HCT116 (cell line): ENCODE measurements around the gene SLC66A3. TPM values are rescaled to one million over a fixed set of nuclear protein-coding genes. Genes with fewer than 3 reads are reported as not detected.

Experiments used
- ATAC-seq: fragments of 200-7000 bp; cut with Tn5 transposase; 2 replicates; pipeline ENCODE4 v1.9.1; 2020; ENCODE audit warnings: mild to moderate bottlenecking, moderate library complexity
- BruUV-seq: library from RNA; stranded (reverse); fragments of 400-500 nt; replicated peaks from 2 replicates; lab custom pipeline; 2021; lab: Mats Ljungman, UMichigan
- CTCF ChIA-PET: fragments of 300-600 bp; sonication (Branson Sonifier 250); formaldehyde crosslinking; loops from one replicate; lab custom pipeline; 2021; ENCODE audit warnings: antibody characterized with exemption; lab: Charles Lee
- POLR2A ChIA-PET: fragments of 300-600, 350-600 bp; sonication (Branson Sonifier 250); formaldehyde crosslinking; loops from one replicate; lab custom pipeline; 2021; ENCODE audit warnings: antibody characterized with exemption; lab: Charles Lee
- RAD21 ChIA-PET, 2 experiments: fragments of 300-600 bp; sonication (Branson Sonifier 250); formaldehyde crosslinking; loops; one replicate each; lab custom pipeline; 2023; ENCODE audit warnings: low total read pairs in 2 of 2; ENCODE audit not compliant: uncharacterized antibody in 2 of 2, unreplicated experiment in 2 of 2, low non-redundant PET in 1 of 2; lab: Charles Lee
- DNase-seq: peaks from one replicate; pipeline ENCODE4 v3.0.0-alpha.2; 2010; ENCODE audit warnings: low read depth, low spot score
- H2AFZ ChIP-seq: fragments of 200-600 bp; shearing (Covaris generic), sonication (generic); 2 replicates; pipeline ENCODE4 v1.6.1; 2017; ENCODE audit warnings: low read depth, mixed run types, mixed read lengths, antibody characterized with exemption, low read length; ENCODE audit not compliant: poor library complexity, severe bottlenecking
- H3K27ac ChIP-seq: 2 replicates; pipeline ENCODE4 v1.5.1; 2012; ENCODE audit warnings: low read depth, low read length
- H3K27me3 ChIP-seq: fragments of 200-600 bp; sonication (generic); 2 replicates; pipeline ENCODE4 v1.6.1; 2016; ENCODE audit warnings: mixed run types, low read length, mixed read lengths; ENCODE audit not compliant: insufficient read depth
- H3K36me3 ChIP-seq, 2 experiments: fragments of 200-500 bp in 1 of 2; fragments of 200-600 bp in 1 of 2; sonication (Bioruptor generic) in 1 of 2; sonication (generic) in 1 of 2; 2 replicates each; pipeline versions ENCODE4 v1.5.1 to v1.6.1; 2014 to 2016; ENCODE audit warnings: low read length in 2 of 2, inconsistent platforms in 1 of 2, mixed read lengths in 1 of 2, mixed run types in 1 of 2; ENCODE audit not compliant: insufficient read depth in 2 of 2, control insufficient read depth in 1 of 2
- H3K4me1 ChIP-seq, 2 experiments: fragments of 200-600 bp in 1 of 2; sonication (generic) in 1 of 2; 2 replicates each; pipeline versions ENCODE4 v1.5.1 to v1.6.1; 2012 to 2017; ENCODE audit warnings: low read length in 2 of 2, inconsistent platforms in 1 of 2, mild to moderate bottlenecking in 1 of 2, mixed read lengths in 1 of 2, mixed run types in 1 of 2, moderate library complexity in 1 of 2; ENCODE audit not compliant: insufficient read depth in 2 of 2, control insufficient read depth in 1 of 2
- H3K4me2 ChIP-seq: fragments of 200-600 bp; sonication (generic); 2 replicates; pipeline ENCODE4 v1.6.1; 2017; ENCODE audit warnings: mixed run types, low read length, mixed read lengths
- H3K4me3 ChIP-seq, 2 experiments: fragments of 200-600 bp in 1 of 2; sonication (generic) in 1 of 2; replicated peaks in 1 of 2; 2 replicates each; pipeline ENCODE4 v1.5.1; 2011 to 2016; ENCODE audit warnings: low read length in 2 of 2, control low read depth in 1 of 2, low read depth in 1 of 2, mild to moderate bottlenecking in 1 of 2, mixed read lengths in 1 of 2, mixed run types in 1 of 2
- H3K79me2 ChIP-seq: fragments of 200-600 bp; sonication (generic); 2 replicates; pipeline ENCODE4 v1.6.1; 2017; ENCODE audit warnings: mild to moderate bottlenecking, mixed run types, low read length, moderate library complexity, mixed read lengths; ENCODE audit not compliant: insufficient read depth
- H3K9ac ChIP-seq: fragments of 200-600 bp; sonication (generic); 2 replicates; pipeline ENCODE4 v1.6.1; 2016; ENCODE audit warnings: low read length, mixed read lengths
- H3K9me2 ChIP-seq: fragments of 200-600 bp; sonication (generic), shearing (Covaris generic); 2 replicates; pipeline ENCODE4 v1.6.1; 2017; ENCODE audit warnings: mixed run types, mild to moderate bottlenecking, moderate library complexity; ENCODE audit not compliant: insufficient read depth
- H3K9me3 ChIP-seq, 2 experiments: fragments of 200-500 bp in 1 of 2; fragments of 200-600 bp in 1 of 2; sonication (Bioruptor generic) in 1 of 2; sonication (generic) in 1 of 2; 2 replicates each; pipeline ENCODE4 v1.6.1; 2014 to 2017; ENCODE audit warnings: low read length in 2 of 2, mixed read lengths in 2 of 2, inconsistent platforms in 1 of 2, low read depth in 1 of 2, mild to moderate bottlenecking in 1 of 2, mixed run types in 1 of 2, moderate library complexity in 1 of 2; ENCODE audit not compliant: control insufficient read depth in 1 of 2, insufficient read depth in 1 of 2
- H4K20me1 ChIP-seq: fragments of 200-600 bp; sonication (generic), shearing (Covaris generic); 2 replicates; pipeline ENCODE4 v1.6.1; 2017; ENCODE audit warnings: mixed run types, mild to moderate bottlenecking, moderate library complexity; ENCODE audit not compliant: insufficient read depth
- CEBPB ChIP-seq: IDR thresholded peaks from 2 replicates; pipeline ENCODE4 v1.6.1; 2012; ENCODE audit warnings: low read depth
- ELF1 ChIP-seq: IDR thresholded peaks from 2 replicates; pipeline ENCODE4 v1.6.1; 2012; ENCODE audit warnings: low read depth, borderline replicate concordance
- EZH2phosphoT487 ChIP-seq: fragments of 200-600 bp; IDR thresholded peaks from 2 replicates; pipeline ENCODE4 v1.6.1; 2018; ENCODE audit warnings: antibody characterized with exemption, borderline replicate concordance
- POLR2AphosphoS5 ChIP-seq: IDR thresholded peaks from 2 replicates; pipeline ENCODE4 v1.6.1; 2011; ENCODE audit warnings: mild to moderate bottlenecking, low read depth, low read length, moderate library complexity
- RAD21 ChIP-seq: IDR thresholded peaks from 2 replicates; pipeline ENCODE4 v1.6.1; 2012; ENCODE audit warnings: low read depth, mild to moderate bottlenecking
- SRF ChIP-seq: IDR thresholded peaks from 2 replicates; pipeline ENCODE4 v1.6.1; 2012; ENCODE audit warnings: low read depth
- TCF7L2 ChIP-seq: IDR thresholded peaks from 2 replicates; pipeline ENCODE4 v1.7.0; 2011; ENCODE audit warnings: borderline replicate concordance, inconsistent platforms; ENCODE audit not compliant: insufficient read depth, insufficient read length; ENCODE audit errors: extremely low read depth
- YY1 ChIP-seq: IDR thresholded peaks from 2 replicates; pipeline ENCODE4 v1.6.1; 2011; ENCODE audit warnings: low read length, low read depth, moderate library complexity, mild to moderate bottlenecking; ENCODE audit not compliant: insufficient replicate concordance; ENCODE audit errors: extremely low read depth
- ZFX ChIP-seq: fragments of 450-650 bp; IDR thresholded peaks from 2 replicates; pipeline ENCODE4 v1.6.1; 2017
- ZNF274 ChIP-seq: fragments of 200-500 bp; sonication (Bioruptor generic); IDR thresholded peaks from 2 replicates; pipeline ENCODE4 v1.6.1; 2014; ENCODE audit warnings: mild to moderate bottlenecking, low read depth, low read length, inconsistent platforms
- intact Hi-C: fragments of 100-400 bp; cut with micrococcal nuclease; formaldehyde crosslinking; loops from 2 replicates; pipeline ENCODE4 v1.10.0; 2022
- total RNA-seq: library from RNA; stranded (reverse); gene quantifications from one replicate; pipeline ENCODE4 v1.2.1, GENCODE V29; 2021; ENCODE audit not compliant: unreplicated experiment
- TF ChIP-seq, protein P1 (sequence below): IDR thresholded peaks from 2 replicates; pipeline ENCODE4 v1.6.1; 2011; ENCODE audit warnings: mild to moderate bottlenecking, low read length, moderate library complexity; ENCODE audit not compliant: insufficient replicate concordance; ENCODE audit errors: extremely low read depth
- TF ChIP-seq, protein P2 (sequence below), 3 experiments: fragments of 200-600 bp in 1 of 3; sonication (generic) in 1 of 3; IDR thresholded peaks in 2 of 3; conservative IDR thresholded peaks in 1 of 3; 2 replicates each; pipeline ENCODE4 v1.5.1; 2012 to 2017; ENCODE audit warnings: low read depth in 2 of 3, low read length in 2 of 3, antibody characterized with exemption in 1 of 3, borderline replicate concordance in 1 of 3, control low read depth in 1 of 3, mild to moderate bottlenecking in 1 of 3, mixed read lengths in 1 of 3, mixed run types in 1 of 3, moderate library complexity in 1 of 3; ENCODE audit not compliant: insufficient read depth in 1 of 3
- TF ChIP-seq, protein P3 (sequence below): IDR thresholded peaks from 2 replicates; pipeline ENCODE4 v1.6.1; 2012
- TF ChIP-seq, protein P4 (sequence below): IDR thresholded peaks from 2 replicates; pipeline ENCODE4 v1.6.1; 2012; ENCODE audit warnings: low read depth

SLC66A3 gene
- total RNA-seq, 1 experiment from 2014 or later: 15.9 TPM

DNA sequence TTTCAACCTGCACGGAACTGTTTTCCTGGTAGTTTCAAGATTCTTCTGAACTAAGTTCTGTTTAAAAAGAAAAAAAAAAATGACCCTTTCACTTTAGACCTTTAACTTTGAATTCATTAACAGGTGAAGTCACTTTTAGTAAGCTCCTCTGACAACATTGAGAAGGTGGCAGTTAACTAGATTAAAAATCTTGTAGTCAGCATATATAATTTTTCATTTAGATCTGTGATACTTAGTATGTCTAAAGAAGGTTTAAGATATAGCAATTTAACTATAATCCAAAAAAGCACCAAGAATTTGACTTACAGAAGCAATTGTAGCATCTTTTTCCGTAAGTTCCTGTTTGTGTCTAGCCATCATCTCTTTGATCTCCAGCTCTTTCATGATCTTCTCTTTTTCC is 45.4 kb downstream of the SLC66A3 start:
- ChIA-PET RAD21 (no interaction called here), POLR2A (no interaction called here), CTCF (interaction anchor here (1.0 kb wide), 1 partner anchor 34 kb away, joined by 3 read pairs; no protein-coding TSS in a partner anchor)
- TF ChIP-seq, protein P1, sequence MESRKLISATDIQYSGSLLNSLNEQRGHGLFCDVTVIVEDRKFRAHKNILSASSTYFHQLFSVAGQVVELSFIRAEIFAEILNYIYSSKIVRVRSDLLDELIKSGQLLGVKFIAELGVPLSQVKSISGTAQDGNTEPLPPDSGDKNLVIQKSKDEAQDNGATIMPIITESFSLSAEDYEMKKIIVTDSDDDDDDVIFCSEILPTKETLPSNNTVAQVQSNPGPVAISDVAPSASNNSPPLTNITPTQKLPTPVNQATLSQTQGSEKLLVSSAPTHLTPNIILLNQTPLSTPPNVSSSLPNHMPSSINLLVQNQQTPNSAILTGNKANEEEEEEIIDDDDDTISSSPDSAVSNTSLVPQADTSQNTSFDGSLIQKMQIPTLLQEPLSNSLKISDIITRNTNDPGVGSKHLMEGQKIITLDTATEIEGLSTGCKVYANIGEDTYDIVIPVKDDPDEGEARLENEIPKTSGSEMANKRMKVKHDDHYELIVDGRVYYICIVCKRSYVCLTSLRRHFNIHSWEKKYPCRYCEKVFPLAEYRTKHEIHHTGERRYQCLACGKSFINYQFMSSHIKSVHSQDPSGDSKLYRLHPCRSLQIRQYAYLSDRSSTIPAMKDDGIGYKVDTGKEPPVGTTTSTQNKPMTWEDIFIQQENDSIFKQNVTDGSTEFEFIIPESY: no peak
- TF ChIP-seq CEBPB (no peak), RAD21 (no peak), ZFX (no peak), YY1 (no peak), SRF (no peak), ELF1 (no peak), EZH2phosphoT487 (no peak), ZNF274 (no peak), TCF7L2 (no peak), POLR2AphosphoS5 (no peak)
- TF ChIP-seq, protein P2, sequence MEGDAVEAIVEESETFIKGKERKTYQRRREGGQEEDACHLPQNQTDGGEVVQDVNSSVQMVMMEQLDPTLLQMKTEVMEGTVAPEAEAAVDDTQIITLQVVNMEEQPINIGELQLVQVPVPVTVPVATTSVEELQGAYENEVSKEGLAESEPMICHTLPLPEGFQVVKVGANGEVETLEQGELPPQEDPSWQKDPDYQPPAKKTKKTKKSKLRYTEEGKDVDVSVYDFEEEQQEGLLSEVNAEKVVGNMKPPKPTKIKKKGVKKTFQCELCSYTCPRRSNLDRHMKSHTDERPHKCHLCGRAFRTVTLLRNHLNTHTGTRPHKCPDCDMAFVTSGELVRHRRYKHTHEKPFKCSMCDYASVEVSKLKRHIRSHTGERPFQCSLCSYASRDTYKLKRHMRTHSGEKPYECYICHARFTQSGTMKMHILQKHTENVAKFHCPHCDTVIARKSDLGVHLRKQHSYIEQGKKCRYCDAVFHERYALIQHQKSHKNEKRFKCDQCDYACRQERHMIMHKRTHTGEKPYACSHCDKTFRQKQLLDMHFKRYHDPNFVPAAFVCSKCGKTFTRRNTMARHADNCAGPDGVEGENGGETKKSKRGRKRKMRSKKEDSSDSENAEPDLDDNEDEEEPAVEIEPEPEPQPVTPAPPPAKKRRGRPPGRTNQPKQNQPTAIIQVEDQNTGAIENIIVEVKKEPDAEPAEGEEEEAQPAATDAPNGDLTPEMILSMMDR (IDR thresholded peaks at IDR 0.05 in 2 of 3, conservative IDR thresholded peaks at IDR 0.05 in 1 of 3; ENCODE audit: borderline replicate concordance in 1 of 3, insufficient read depth in 1 of 3, low read depth in 2 of 3, low read length in 2 of 3): no peak
- TF ChIP-seq, protein P3, sequence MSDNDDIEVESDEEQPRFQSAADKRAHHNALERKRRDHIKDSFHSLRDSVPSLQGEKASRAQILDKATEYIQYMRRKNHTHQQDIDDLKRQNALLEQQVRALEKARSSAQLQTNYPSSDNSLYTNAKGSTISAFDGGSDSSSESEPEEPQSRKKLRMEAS: no peak
- TF ChIP-seq, protein P4, sequence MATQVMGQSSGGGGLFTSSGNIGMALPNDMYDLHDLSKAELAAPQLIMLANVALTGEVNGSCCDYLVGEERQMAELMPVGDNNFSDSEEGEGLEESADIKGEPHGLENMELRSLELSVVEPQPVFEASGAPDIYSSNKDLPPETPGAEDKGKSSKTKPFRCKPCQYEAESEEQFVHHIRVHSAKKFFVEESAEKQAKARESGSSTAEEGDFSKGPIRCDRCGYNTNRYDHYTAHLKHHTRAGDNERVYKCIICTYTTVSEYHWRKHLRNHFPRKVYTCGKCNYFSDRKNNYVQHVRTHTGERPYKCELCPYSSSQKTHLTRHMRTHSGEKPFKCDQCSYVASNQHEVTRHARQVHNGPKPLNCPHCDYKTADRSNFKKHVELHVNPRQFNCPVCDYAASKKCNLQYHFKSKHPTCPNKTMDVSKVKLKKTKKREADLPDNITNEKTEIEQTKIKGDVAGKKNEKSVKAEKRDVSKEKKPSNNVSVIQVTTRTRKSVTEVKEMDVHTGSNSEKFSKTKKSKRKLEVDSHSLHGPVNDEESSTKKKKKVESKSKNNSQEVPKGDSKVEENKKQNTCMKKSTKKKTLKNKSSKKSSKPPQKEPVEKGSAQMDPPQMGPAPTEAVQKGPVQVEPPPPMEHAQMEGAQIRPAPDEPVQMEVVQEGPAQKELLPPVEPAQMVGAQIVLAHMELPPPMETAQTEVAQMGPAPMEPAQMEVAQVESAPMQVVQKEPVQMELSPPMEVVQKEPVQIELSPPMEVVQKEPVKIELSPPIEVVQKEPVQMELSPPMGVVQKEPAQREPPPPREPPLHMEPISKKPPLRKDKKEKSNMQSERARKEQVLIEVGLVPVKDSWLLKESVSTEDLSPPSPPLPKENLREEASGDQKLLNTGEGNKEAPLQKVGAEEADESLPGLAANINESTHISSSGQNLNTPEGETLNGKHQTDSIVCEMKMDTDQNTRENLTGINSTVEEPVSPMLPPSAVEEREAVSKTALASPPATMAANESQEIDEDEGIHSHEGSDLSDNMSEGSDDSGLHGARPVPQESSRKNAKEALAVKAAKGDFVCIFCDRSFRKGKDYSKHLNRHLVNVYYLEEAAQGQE: no peak
- Histone ChIP-seq H2AFZ (no peak overlapping the region), H3K4me2 (no peak overlapping the region), H3K4me3 (no peak overlapping the region), H3K9me2 (no peaks in the 10 kb centered on the region), H3K4me1 (peaks cover 13 to 22% of the 10 kb centered on the region in 2 experiments; a peak in 3 of 4 replicates), H3K27ac (no peak overlapping the region), H3K9ac (no peak overlapping the region), H3K9me3 (no peaks in the 10 kb centered on the region), H3K36me3 (peaks cover 8 to 18% of the 10 kb centered on the region in 2 experiments), H3K79me2 (no peaks in the 10 kb centered on the region), H4K20me1 (no peaks in the 10 kb centered on the region), H3K27me3 (no peaks in the 10 kb centered on the region)
- ATAC-seq (no peak), DNase-seq (no peak)
- intact Hi-C loops: no loop called here
- BruUV-seq: no TSS peak
